ENCODE data around the gene LIMS3.
"Not testable (repeated sequence)": the region's sequence is repeated elsewhere in the genome, so short reads cannot be mapped to it uniquely, and the experiment has no call there.

LIMS3 gene

GRCh38 chr2:109927803-109928202 lies 29.3 kb downstream of the LIMS3 start:
- not testable (repeated sequence) for DNase-seq

- DNase-seq = not testable (repeated sequence)
Observed at GRCh38 chr2:109929222-109929621, 30.7 kb downstream of the LIMS3 start.

- not testable (repeated sequence) for DNase-seq
Observed at GRCh38 chr2:109936534-109936933, 38.0 kb downstream of the LIMS3 start.

GRCh38 chr2:109945362-109945761 lies 46.9 kb downstream of the LIMS3 start:
- not testable (repeated sequence) for DNase-seq

- DNase-seq = not testable (repeated sequence)
Observed at GRCh38 chr2:109947262-109947958, 48.9 kb downstream of the LIMS3 start.

GRCh38 chr2:109947959-109948520 lies 49.6 kb downstream of the LIMS3 start:
- not testable (repeated sequence) for DNase-seq

GRCh38 chr2:109950146-109950843 lies 51.8 kb downstream of the LIMS3 start:
- DNase-seq = not testable (repeated sequence)

GRCh38 chr2:109963942-109964341 lies 65.5 kb downstream of the LIMS3 start:
- DNase-seq = not testable (repeated sequence)

GRCh38 chr2:109965482-109965881 lies 67.0 kb downstream of the LIMS3 start:
- DNase-seq = not testable (repeated sequence)

- not testable (repeated sequence) for DNase-seq
Observed at GRCh38 chr2:109966107-109966736, 67.7 kb downstream of the LIMS3 start.

GRCh38 chr2:109966858-109967257 lies 68.4 kb downstream of the LIMS3 start:
- not testable (repeated sequence) for DNase-seq

- DNase-seq = not testable (repeated sequence)
Observed at GRCh38 chr2:109969864-109970263, 71.4 kb downstream of the LIMS3 start.

GRCh38 chr2:109971710-109972109 lies 73.2 kb downstream of the LIMS3 start:
- not testable (repeated sequence) for DNase-seq

Measured in suppressor macrophage treated with lipopolysaccharide for 1 hour (primary cell).